H1 (cell line): ENCODE data around the gene TMEM116. TPM values are rescaled to one million over a fixed set of nuclear protein-coding genes. Genes with fewer than 3 reads are reported as not detected.

Source experiments
- CTCF ChIA-PET: fragments of 300-600 bp; sonication (Branson Sonifier 250); formaldehyde crosslinking; loops from one replicate; lab custom pipeline; 2021; ENCODE audit not compliant: partially characterized antibody; lab: Charles Lee
- POLR2A ChIA-PET: fragments of 300-600 bp; sonication (Branson Sonifier 250); formaldehyde crosslinking; loops from one replicate; lab custom pipeline; 2021; ENCODE audit warnings: inconsistent platforms; ENCODE audit not compliant: partially characterized antibody; lab: Charles Lee
- DNase-seq, 2 experiments: peaks; one replicate each; pipeline versions ENCODE4 v3.0.0 to v3.0.0-alpha.2; 2010 to 2022; ENCODE audit warnings: low spot score in 2 of 2, low read depth in 1 of 2, mixed read lengths in 1 of 2
- FAIRE-seq: peaks from 2 replicates; lab custom pipeline; 2011; peaks lifted over from hg19 to GRCh38; lab: Jason Lieb, UNC
- H2AFZ ChIP-seq: 2 replicates; pipeline ENCODE4 v1.8.1; 2012; ENCODE audit warnings: low read length, inconsistent platforms
- H2AK5ac ChIP-seq: 2 replicates; pipeline ENCODE4 v1.6.1; 2013; ENCODE audit warnings: low read depth, low read length
- H2BK120ac ChIP-seq: replicated peaks from 2 replicates; pipeline ENCODE3; 2013; ENCODE audit warnings: low read depth, low read length, inconsistent platforms
- H2BK12ac ChIP-seq: 2 replicates; pipeline ENCODE4 v1.6.1; 2013; ENCODE audit warnings: low read depth, low read length
- H2BK15ac ChIP-seq: 2 replicates; pipeline ENCODE4 v1.6.1; 2013; ENCODE audit warnings: low read length
- H2BK20ac ChIP-seq: 2 replicates; pipeline ENCODE4 v1.6.1; 2013; ENCODE audit warnings: low read length
- H2BK5ac ChIP-seq: 2 replicates; pipeline ENCODE4 v1.6.1; 2013; ENCODE audit warnings: low read depth, low read length
- H3K14ac ChIP-seq: 2 replicates; pipeline ENCODE4 v1.6.1; 2013; ENCODE audit warnings: inconsistent platforms; ENCODE audit not compliant: insufficient read length
- H3K18ac ChIP-seq: 2 replicates; pipeline ENCODE4 v1.6.1; 2013; ENCODE audit warnings: low read length; ENCODE audit errors: extremely low read depth
- H3K23ac ChIP-seq: 2 replicates; pipeline ENCODE4 v1.6.1; 2013; ENCODE audit warnings: inconsistent platforms; ENCODE audit not compliant: insufficient read length
- H3K23me2 ChIP-seq: 2 replicates; pipeline ENCODE4 v1.6.1; 2013; ENCODE audit warnings: low read depth, low read length
- H3K27ac ChIP-seq: 2 replicates; pipeline ENCODE4 v1.6.1; 2011; ENCODE audit warnings: low read depth, low read length, inconsistent platforms
- H3K27me3 ChIP-seq, 4 experiments: replicated peaks in 1 of 4; 1 replicate in 1 of 4; 2 replicates in 3 of 4; pipeline versions ENCODE4 v1.6.1 to v1.8.1; 2011 to 2013; ENCODE audit warnings: low read length in 3 of 4, mild to moderate bottlenecking in 3 of 4, inconsistent platforms in 2 of 4, mixed read lengths in 2 of 4, moderate library complexity in 1 of 4; ENCODE audit not compliant: control insufficient read depth in 3 of 4, insufficient read depth in 3 of 4; ENCODE audit errors: extremely low read depth in 1 of 4
- H3K36me3 ChIP-seq, 4 experiments: 2 replicates each; pipeline versions ENCODE4 v1.6.1 to v1.8.1; 2011 to 2013; ENCODE audit warnings: mild to moderate bottlenecking in 4 of 4, low read length in 3 of 4, moderate library complexity in 2 of 4, control low read depth in 1 of 4, inconsistent platforms in 1 of 4; ENCODE audit not compliant: insufficient read depth in 4 of 4, control insufficient read depth in 2 of 4
- H3K4ac ChIP-seq: replicated peaks from 2 replicates; pipeline ENCODE3; 2013; ENCODE audit warnings: low read length, low read depth, mixed read lengths, inconsistent platforms; ENCODE audit not compliant: insufficient read length
- H3K4me1 ChIP-seq, 4 experiments: replicated peaks in 1 of 4; 1 replicate in 1 of 4; 2 replicates in 3 of 4; pipeline versions ENCODE4 v1.6.1 to v1.8.1; 2011 to 2013; ENCODE audit warnings: low read length in 3 of 4, inconsistent platforms in 2 of 4, mixed read lengths in 1 of 4; ENCODE audit not compliant: insufficient read depth in 4 of 4, control insufficient read depth in 3 of 4
- H3K4me2 ChIP-seq, 2 experiments: 2 replicates each; pipeline versions ENCODE4 v1.6.1 to v1.8.1; 2011 to 2013; ENCODE audit warnings: low read depth in 2 of 2, low read length in 2 of 2, control low read depth in 1 of 2, inconsistent platforms in 1 of 2, mild to moderate bottlenecking in 1 of 2; ENCODE audit not compliant: insufficient read depth in 1 of 2
- H3K4me3 ChIP-seq, 4 experiments: fragments of 200-600, 300-600 bp in 1 of 4; sonication (generic), shearing (Covaris generic), sonication (Bioruptor Twin) in 1 of 4; 2 replicates each; pipeline versions ENCODE4 v1.5.1 to v1.8.1; 2011 to 2016; ENCODE audit warnings: low read length in 4 of 4, low read depth in 3 of 4, control low read depth in 2 of 4, inconsistent platforms in 2 of 4, mild to moderate bottlenecking in 2 of 4, mixed read lengths in 1 of 4, moderate library complexity in 1 of 4; ENCODE audit not compliant: insufficient read depth in 2 of 4; ENCODE audit errors: extremely low read depth in 1 of 4
- H3K56ac ChIP-seq: replicated peaks from 2 replicates; pipeline ENCODE3; 2013; ENCODE audit warnings: low read depth, mild to moderate bottlenecking, mixed read lengths, low read length, inconsistent platforms; ENCODE audit not compliant: insufficient read length
- H3K79me1 ChIP-seq: 2 replicates; pipeline ENCODE4 v1.6.1; 2013; ENCODE audit warnings: low read depth, low read length, control low read depth
- H3K79me2 ChIP-seq, 2 experiments: 2 replicates each; pipeline versions ENCODE4 v1.6.1 to v1.8.1; 2012 to 2013; ENCODE audit warnings: low read length in 2 of 2, mild to moderate bottlenecking in 2 of 2, inconsistent platforms in 1 of 2; ENCODE audit not compliant: insufficient read depth in 2 of 2, control insufficient read depth in 1 of 2
- H3K9ac ChIP-seq, 4 experiments: replicated peaks in 1 of 4; 1 replicate in 1 of 4; 2 replicates in 3 of 4; pipeline versions ENCODE4 v1.6.1 to v1.8.1; 2011 to 2013; ENCODE audit warnings: low read depth in 3 of 4, low read length in 3 of 4, control low read depth in 2 of 4, mild to moderate bottlenecking in 2 of 4, moderate library complexity in 2 of 4, inconsistent platforms in 1 of 4; ENCODE audit errors: extremely low read depth in 1 of 4
- H3K9me3 ChIP-seq, 2 experiments: 2 replicates each; pipeline versions ENCODE4 v1.6.1 to v1.8.1; 2012 to 2013; ENCODE audit warnings: mild to moderate bottlenecking in 2 of 2, moderate library complexity in 2 of 2, control low read depth in 1 of 2, inconsistent platforms in 1 of 2, low read depth in 1 of 2, low read length in 1 of 2, mixed read lengths in 1 of 2; ENCODE audit not compliant: insufficient read depth in 2 of 2
- H4K20me1 ChIP-seq, 2 experiments: replicated peaks in 1 of 2; 2 replicates each; pipeline versions ENCODE3 to v1.8.1; 2011 to 2013; ENCODE audit warnings: inconsistent platforms in 2 of 2, low read length in 2 of 2, mild to moderate bottlenecking in 1 of 2; ENCODE audit not compliant: insufficient read depth in 2 of 2, control insufficient read depth in 1 of 2
- H4K5ac ChIP-seq: 2 replicates; pipeline ENCODE4 v1.6.1; 2013; ENCODE audit warnings: low read length, low read depth, mixed read lengths, inconsistent platforms; ENCODE audit not compliant: insufficient read length
- H4K8ac ChIP-seq: 2 replicates; pipeline ENCODE4 v1.8.0; 2013; ENCODE audit warnings: mild to moderate bottlenecking, moderate library complexity, low read length, inconsistent platforms; ENCODE audit not compliant: insufficient read depth; ENCODE audit errors: extremely low read depth
- H4K91ac ChIP-seq: replicated peaks from 2 replicates; pipeline ENCODE3; 2013; ENCODE audit warnings: low read length, mixed read lengths, inconsistent platforms; ENCODE audit not compliant: insufficient read length
- CTBP2 ChIP-seq: IDR thresholded peaks from 2 replicates; pipeline ENCODE4 v1.7.0; 2011; ENCODE audit warnings: borderline replicate concordance, mild to moderate bottlenecking, moderate library complexity, mixed read lengths, low read length; ENCODE audit not compliant: insufficient read depth, insufficient read length
- HDAC6 ChIP-seq: IDR thresholded peaks from one replicate; pipeline ENCODE4 v1.7.1; 2012; ENCODE audit warnings: low read depth, mild to moderate bottlenecking, inconsistent platforms, low read length, moderate library complexity
- KDM1A ChIP-seq: fragments of 200-600, 300-600 bp; sonication (generic); IDR thresholded peaks from 2 replicates; pipeline ENCODE4 v1.7.1; 2016; ENCODE audit warnings: mild to moderate bottlenecking, low read length, borderline replicate concordance
- PHF8 ChIP-seq: fragments of 200-600 bp; sonication (generic); conservative IDR thresholded peaks from 2 replicates; pipeline ENCODE4 v1.7.1; 2012; ENCODE audit warnings: low read depth, mild to moderate bottlenecking, inconsistent platforms, low read length, moderate library complexity
- RAD21 ChIP-seq, 2 experiments: IDR thresholded peaks in 1 of 2; conservative IDR thresholded peaks in 1 of 2; 2 replicates each; pipeline ENCODE4 v1.6.1; 2011; ENCODE audit warnings: low read depth in 2 of 2, low read length in 2 of 2, improper control_type of control experiment in 1 of 2, inconsistent platforms in 1 of 2, mild to moderate bottlenecking in 1 of 2, moderate library complexity in 1 of 2
- RBBP5 ChIP-seq: IDR thresholded peaks from 2 replicates; pipeline ENCODE4 v1.7.1; 2012; ENCODE audit warnings: low read depth, mild to moderate bottlenecking, inconsistent platforms, low read length, moderate library complexity, borderline replicate concordance
- TAF1 ChIP-seq: IDR thresholded peaks from 2 replicates; pipeline ENCODE4 v1.6.1; 2011; ENCODE audit warnings: mild to moderate bottlenecking, low read depth, low read length
- USF2 ChIP-seq: IDR thresholded peaks from 2 replicates; pipeline ENCODE4 v1.6.1; 2011; ENCODE audit warnings: low read length, improper control_type of control experiment
- YY1 ChIP-seq: IDR thresholded peaks from 2 replicates; pipeline ENCODE4 v1.6.1; 2011; ENCODE audit warnings: low read depth, mild to moderate bottlenecking, low read length
- WGBS, 2 experiments: shearing (Covaris generic) in 1 of 2; methylation state at CpG; one replicate each; pipeline versions ENCODE4 v1.1.6 to v1.1.7; 2013 to 2015; ENCODE audit warnings: low lambda C conversion rate in 2 of 2, mixed read lengths in 2 of 2, inconsistent platforms in 1 of 2, low coverage in 1 of 2, missing lambda C conversion rate in 1 of 2; ENCODE audit not compliant: insufficient replicate concordance in 2 of 2, insufficient coverage in 1 of 2, insufficient read length in 1 of 2; ENCODE audit errors: extremely low coverage in 1 of 2, missing lambda C conversion rate in 1 of 2; 5-methylcytosine and 5-hydroxymethylcytosine counted together
- polyA plus RNA-seq, 7 experiments: library from polyadenylated mRNA; depleted of rRNA in 3 of 7; stranded (reverse) in 5 of 7; unstranded in 2 of 7; fragments of >200 nt in 5 of 7; fragments of 200-250 nt in 2 of 7; gene quantifications; 1 replicate in 5 of 7; 2 replicates in 1 of 7; 4 replicates in 1 of 7; pipeline versions ENCODE4 v1.2.1 to v1.2.3, GENCODE V29; 2011 to 2013; ENCODE audit warnings: missing spikeins in 2 of 7, mixed read lengths in 2 of 7
- total RNA-seq: library from RNA; stranded (reverse); fragmentation: NEBNext Ultra II Directional; extraction: Animal tissue kit (Norgen Biotek cat#: 25700); gene quantifications from 2 replicates; pipeline ENCODE4 v1.2.1, GENCODE V29; 2021

Gene TMEM116
- total and polyA plus RNA-seq, 2 of the 8 experiments (the other 6 are each of a cell fraction or from before 2014, with no cell fraction given) = 8.1 to 25.2 TPM

- DNase-seq = no peak
- Histone ChIP-seq H2BK12ac (no peak overlapping the region), H3K79me1 (no peaks in the 10 kb centered on the region; the same call in 1 of the 2 replicates), H4K20me1 (peaks cover 0 to 3% of the 10 kb centered on the region in 2 experiments), H3K4me2 (no peak overlapping the region), H2BK20ac (no peak overlapping the region), H3K23me2 (no peaks in the 10 kb centered on the region), H3K4me3 (no peak overlapping the region), H3K9ac (0 out of 7 replicates have a peak overlapping the region, but pooled peaks of 1 of the 4 experiments have one; percentile 21), H3K4me1 (no peaks in the 10 kb centered on the region), H4K5ac (no peak overlapping the region), H3K56ac (no peak overlapping the region), H4K8ac (no peak overlapping the region), H2AFZ (no peak overlapping the region), H3K79me2 (no peaks in the 10 kb centered on the region; a peak in 1 of 4 replicates), H2AK5ac (no peak overlapping the region), H3K36me3 (peaks cover 12 to 61% (median 46%) of the 10 kb centered on the region in 4 experiments; a peak in 7 of 8 replicates), H3K27me3 (no peaks in the 10 kb centered on the region), H4K91ac (no peak overlapping the region), H3K14ac (no peak overlapping the region)
- 81% methylated on average over 2 of the region's 2 CpGs; no CpG with 5 or more reads in 1 of the 2 experiments for WGBS, 2 experiments
- FAIRE-seq = no peak
- CTCF ChIA-PET = interaction anchor here (0.6 kb wide), 1 partner anchor 317 kb away, joined by 3 read pairs; no protein-coding TSS in a partner anchor
- POLR2A ChIA-PET = interaction anchor here (0.8 to 1.2 kb wide), 2 partner anchors 10 to 12 kb away, joined by 3 to 4 read pairs; no protein-coding TSS in a partner anchor
- TF ChIP-seq RAD21 (IDR thresholded peaks at IDR 0.05 in 1 of 2, conservative IDR thresholded peaks at IDR 0.05 in 1 of 2; ENCODE audit: low read depth in 2 of 2, low read length in 2 of 2) = no peak
- no peak for TF ChIP-seq CTBP2
- no peak for TF ChIP-seq YY1
- no peak for TF ChIP-seq USF2
- TF ChIP-seq HDAC6 = no peak
- no peak for TF ChIP-seq RBBP5
- no peak for TF ChIP-seq TAF1
- no peak for TF ChIP-seq PHF8
- no peak for TF ChIP-seq KDM1A
- TF ChIP-seq, all 59 proteins: peak for 0
- Histone ChIP-seq H3K23ac (no peak overlapping the region), H2BK15ac (no peak overlapping the region), H2BK5ac (no peak overlapping the region), H3K9me3 (no peaks in the 10 kb centered on the region), H2BK120ac (no peak overlapping the region), H3K4ac (no peak overlapping the region), H3K27ac (no peak overlapping the region), H3K18ac (no peak overlapping the region)
Measured at GRCh38 chr12:112061137-112061536, 48.2 kb upstream of the TMEM116 start.
